Duodenal mucosa (tissue), 2 donors: ENCODE results near the gene LONRF2.

Experiments used
- H3K27ac ChIP-seq: one replicate; pipeline ENCODE4 v1.7.0; 2013; ENCODE audit warnings: low read depth, low read length
- H3K27me3 ChIP-seq, 2 donors: one replicate each; pipeline ENCODE4 v1.7.0; 2013; ENCODE audit warnings: low read length in 2 of 2, control low read depth in 1 of 2; ENCODE audit not compliant: insufficient read depth in 2 of 2, control insufficient read depth in 1 of 2
- H3K36me3 ChIP-seq, 2 donors: one replicate each; pipeline ENCODE4 v1.7.0; 2013; ENCODE audit warnings: low read length in 2 of 2, control low read depth in 1 of 2; ENCODE audit not compliant: insufficient read depth in 2 of 2, control insufficient read depth in 1 of 2
- H3K4me1 ChIP-seq, 2 donors: one replicate each; pipeline ENCODE4 v1.7.0; 2013; ENCODE audit warnings: low read length in 2 of 2, control low read depth in 1 of 2; ENCODE audit not compliant: insufficient read depth in 2 of 2, control insufficient read depth in 1 of 2
- H3K4me3 ChIP-seq, 2 donors: one replicate each; pipeline ENCODE4 v1.7.0; 2013; ENCODE audit warnings: low read length in 2 of 2, low read depth in 1 of 2
- H3K9ac ChIP-seq, 2 donors: one replicate each; pipeline ENCODE4 v1.7.0; 2013; ENCODE audit warnings: low read length in 2 of 2, low read depth in 1 of 2
- H3K9me3 ChIP-seq, 2 donors: one replicate each; pipeline ENCODE4 v1.7.0; 2013; ENCODE audit warnings: low read length in 2 of 2, control low read depth in 1 of 2; ENCODE audit not compliant: control insufficient read depth in 1 of 2

Gene LONRF2

GRCh38 chr2:100267751-100268150 is 54.5 kb downstream of the LONRF2 start:
- H3K27ac ChIP-seq: no peak overlapping the region
- H3K4me1 ChIP-seq: no peaks in the 10 kb centered on the region
- no peaks in the 10 kb centered on the region for H3K27me3 ChIP-seq
- H3K36me3 ChIP-seq: no peaks in the 10 kb centered on the region
- H3K4me3 ChIP-seq: no peak overlapping the region
- no peaks in the 10 kb centered on the region for H3K9me3 ChIP-seq
- no peak overlapping the region for H3K9ac ChIP-seq

GRCh38 chr2:100266126-100266525 is 56.2 kb downstream of the LONRF2 start:
- H3K27me3 ChIP-seq: no peaks in the 10 kb centered on the region
- no peaks in the 10 kb centered on the region for H3K36me3 ChIP-seq
- H3K4me3 ChIP-seq: no peak overlapping the region
- H3K9me3 ChIP-seq: no peaks in the 10 kb centered on the region
- no peaks in the 10 kb centered on the region for H3K4me1 ChIP-seq
- no peak overlapping the region for H3K27ac ChIP-seq
- no peak overlapping the region for H3K9ac ChIP-seq

- Histone ChIP-seq H3K36me3 (no peaks in the 10 kb centered on the region), H3K9ac (no peak overlapping the region), H3K4me1 (no peaks in the 10 kb centered on the region), H3K9me3 (no peaks in the 10 kb centered on the region), H3K27me3 (no peaks in the 10 kb centered on the region), H3K4me3 (no peak overlapping the region), H3K27ac (no peak overlapping the region)
Observed at GRCh38 chr2:100265226-100265625, 57.1 kb downstream of the LONRF2 start.

DNA sequence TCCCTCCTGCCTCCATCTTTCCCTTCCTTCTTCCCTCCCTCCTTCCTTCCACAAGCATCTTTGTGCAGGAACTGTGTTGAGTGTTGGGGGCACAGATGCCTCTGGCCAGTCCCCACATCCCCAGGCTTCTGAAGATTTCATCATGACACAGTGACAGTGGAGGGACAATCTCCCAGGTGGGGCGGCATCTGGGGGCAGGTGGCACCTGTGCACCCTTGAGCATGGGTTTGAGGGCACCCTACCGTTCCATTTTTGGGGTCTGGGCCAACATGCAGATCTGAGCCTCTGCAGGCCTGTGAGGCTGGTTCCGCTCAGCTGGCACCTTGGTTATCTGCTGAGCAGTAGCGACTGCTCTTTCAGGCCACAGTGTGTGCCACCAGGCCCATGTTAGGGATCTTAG is 57.6 kb downstream of the LONRF2 start:
- Histone ChIP-seq H3K4me3 (no peak overlapping the region), H3K27me3 (no peaks in the 10 kb centered on the region), H3K9me3 (no peaks in the 10 kb centered on the region), H3K27ac (no peak overlapping the region), H3K4me1 (no peaks in the 10 kb centered on the region), H3K9ac (no peak overlapping the region), H3K36me3 (no peaks in the 10 kb centered on the region)

DNA sequence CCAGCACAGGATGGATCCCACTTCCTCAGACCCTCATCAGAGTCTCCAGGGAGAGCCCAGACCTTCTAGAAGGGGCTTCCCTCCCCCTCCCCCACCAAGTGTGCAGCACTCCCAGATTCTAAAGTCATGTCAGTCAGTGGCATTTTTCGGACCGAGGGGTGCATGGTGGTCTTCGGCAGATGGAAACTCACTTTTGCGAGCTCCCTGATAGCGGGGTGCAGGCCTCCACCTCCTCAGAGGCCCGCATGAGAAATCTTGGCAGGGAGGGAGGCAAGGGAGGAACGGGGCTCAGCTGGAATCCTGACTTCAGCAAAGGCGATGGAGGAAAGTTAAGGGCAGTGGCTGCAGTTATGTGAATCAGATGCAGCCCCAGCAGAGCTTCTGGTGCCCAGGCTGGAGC is 58.2 kb downstream of the LONRF2 start:
- no peak overlapping the region for H3K4me3 ChIP-seq
- no peaks in the 10 kb centered on the region for H3K4me1 ChIP-seq
- H3K36me3 ChIP-seq: no peaks in the 10 kb centered on the region
- H3K27me3 ChIP-seq: no peaks in the 10 kb centered on the region
- no peak overlapping the region for H3K9ac ChIP-seq
- H3K9me3 ChIP-seq: no peaks in the 10 kb centered on the region
- no peak overlapping the region for H3K27ac ChIP-seq

DNA sequence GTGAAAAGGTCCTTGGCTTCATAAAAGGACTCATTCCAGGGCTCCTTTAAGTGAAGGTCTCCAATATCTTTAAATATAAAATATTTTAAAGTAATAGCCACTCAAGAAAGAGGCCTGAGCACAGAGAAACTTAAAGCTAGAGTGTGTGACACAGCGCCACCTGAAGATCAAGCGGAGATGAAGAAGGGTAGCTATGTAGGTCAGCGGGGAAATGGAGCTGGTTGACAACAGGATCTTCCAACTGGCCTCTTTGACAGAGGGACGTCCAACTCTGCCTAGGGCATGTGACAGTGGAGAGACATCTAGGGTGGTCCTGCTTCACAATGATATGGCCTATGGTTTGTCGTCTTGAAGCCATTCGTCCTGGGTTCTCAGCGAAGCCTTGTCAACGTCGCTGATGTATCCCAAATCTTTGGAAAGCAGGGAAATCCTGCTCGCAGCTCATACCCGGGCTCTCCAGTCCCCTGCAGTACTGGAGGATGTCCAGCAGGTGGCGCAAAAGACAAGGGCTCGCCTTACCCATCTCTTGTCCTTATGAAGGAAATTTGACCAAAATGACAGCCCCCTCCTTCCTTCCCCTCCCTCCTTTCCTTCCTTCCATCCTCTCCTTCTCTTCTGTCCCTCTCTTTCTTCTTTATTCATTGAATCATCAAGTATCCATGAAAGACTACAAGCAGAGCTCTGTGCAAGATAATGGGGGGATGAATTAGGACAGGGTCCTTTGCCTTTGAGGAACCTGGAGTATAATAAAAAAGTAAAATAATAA is 59.6 kb downstream of the LONRF2 start:
- Histone ChIP-seq H3K27me3 (no peaks in the 10 kb centered on the region), H3K4me1 (no peaks in the 10 kb centered on the region), H3K9ac (no peak overlapping the region), H3K4me3 (no peak overlapping the region), H3K36me3 (no peaks in the 10 kb centered on the region), H3K27ac (no peak overlapping the region), H3K9me3 (no peaks in the 10 kb centered on the region)

DNA sequence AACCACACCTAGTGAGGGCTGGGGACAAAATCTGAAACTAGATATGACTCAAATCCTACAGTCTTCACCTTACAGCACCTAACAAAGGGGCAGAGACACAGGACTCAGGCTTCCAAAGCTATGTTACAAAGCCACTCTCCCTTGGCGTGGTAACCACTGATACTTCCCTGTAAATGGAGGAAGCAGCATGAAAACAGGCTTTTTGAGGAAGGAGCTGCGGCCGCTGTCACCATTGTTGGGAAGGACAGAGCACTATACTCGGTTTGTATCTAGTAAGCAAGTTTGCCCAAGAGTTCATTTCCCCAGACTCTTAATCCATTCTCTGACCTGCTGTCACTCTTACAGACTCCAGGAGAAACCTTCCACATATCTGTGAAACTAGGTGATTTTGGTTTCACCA is 60.3 kb downstream of the LONRF2 start:
- H3K27ac ChIP-seq: no peak overlapping the region
- no peaks in the 10 kb centered on the region for H3K9me3 ChIP-seq
- H3K9ac ChIP-seq: no peak overlapping the region
- no peaks in the 10 kb centered on the region for H3K4me1 ChIP-seq
- H3K4me3 ChIP-seq: no peak overlapping the region
- H3K36me3 ChIP-seq: no peaks in the 10 kb centered on the region
- H3K27me3 ChIP-seq: no peaks in the 10 kb centered on the region

- Histone ChIP-seq H3K27ac (no peak overlapping the region), H3K27me3 (no peaks in the 10 kb centered on the region), H3K4me1 (no peaks in the 10 kb centered on the region), H3K9ac (no peak overlapping the region), H3K9me3 (no peaks in the 10 kb centered on the region), H3K36me3 (no peaks in the 10 kb centered on the region), H3K4me3 (no peak overlapping the region)
Observed at GRCh38 chr2:100260712-100261620, 61.3 kb downstream of the LONRF2 start.

DNA sequence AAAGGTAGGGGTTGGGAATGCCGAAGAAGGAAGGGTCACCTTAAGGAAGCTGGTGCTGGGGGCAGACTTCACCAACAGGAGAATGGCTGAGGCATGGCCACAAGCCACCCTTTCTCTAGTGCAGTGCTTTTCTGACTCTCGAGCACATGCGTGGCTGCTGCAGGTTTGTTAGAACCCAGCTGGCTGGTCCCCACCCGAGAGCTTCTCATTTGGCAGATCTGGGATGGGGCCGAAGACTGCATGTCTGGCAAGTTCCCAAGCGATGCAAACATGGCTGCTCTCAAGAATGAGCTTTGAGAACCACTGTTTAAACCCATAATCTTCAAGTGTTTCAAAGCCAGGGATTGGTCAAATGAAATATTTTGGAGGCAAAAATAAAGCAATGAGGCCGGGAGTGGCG is 63.2 kb downstream of the LONRF2 start:
- Histone ChIP-seq H3K36me3 (no peaks in the 10 kb centered on the region), H3K4me1 (no peaks in the 10 kb centered on the region), H3K9ac (no peak overlapping the region), H3K27ac (no peak overlapping the region), H3K9me3 (no peaks in the 10 kb centered on the region), H3K4me3 (no peak overlapping the region), H3K27me3 (no peaks in the 10 kb centered on the region)

DNA sequence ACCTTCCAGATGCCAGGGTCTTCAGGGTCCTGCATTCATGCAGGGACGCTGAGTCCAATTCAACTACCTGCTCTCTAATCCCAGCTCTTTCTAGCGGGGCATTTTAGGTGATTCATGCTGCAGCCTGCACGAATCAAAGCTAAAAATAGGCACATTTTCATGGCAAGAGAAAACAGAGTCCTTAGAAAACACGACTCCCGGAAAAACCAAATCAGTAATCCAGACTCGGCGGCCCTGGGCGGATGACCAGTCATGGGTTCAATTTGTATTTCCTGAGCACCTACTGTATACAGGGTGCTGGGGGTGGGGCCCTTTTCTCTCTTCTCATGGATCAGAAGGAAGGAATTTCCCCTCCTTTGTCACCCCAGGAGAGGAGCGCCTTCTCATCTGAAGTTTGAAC is 64.4 kb downstream of the LONRF2 start:
- no peaks in the 10 kb centered on the region for H3K36me3 ChIP-seq
- no peak overlapping the region for H3K27ac ChIP-seq
- H3K27me3 ChIP-seq: no peaks in the 10 kb centered on the region
- H3K4me1 ChIP-seq: no peaks in the 10 kb centered on the region
- H3K9me3 ChIP-seq: no peaks in the 10 kb centered on the region
- no peak overlapping the region for H3K4me3 ChIP-seq
- no peak overlapping the region for H3K9ac ChIP-seq
